H1 (cell line): ENCODE measurements around the gene ASH1L. TPM values are rescaled to one million over a fixed set of nuclear protein-coding genes. Genes with fewer than 3 reads are reported as not detected.

Experiments
- CTCF ChIA-PET: fragments of 300-600 bp; sonication (Branson Sonifier 250); formaldehyde crosslinking; loops from one replicate; lab custom pipeline; 2021; ENCODE audit not compliant: partially characterized antibody; lab: Charles Lee
- POLR2A ChIA-PET: fragments of 300-600 bp; sonication (Branson Sonifier 250); formaldehyde crosslinking; loops from one replicate; lab custom pipeline; 2021; ENCODE audit warnings: inconsistent platforms; ENCODE audit not compliant: partially characterized antibody; lab: Charles Lee
- DNase-seq, 2 experiments: peaks; one replicate each; pipeline versions ENCODE4 v3.0.0 to v3.0.0-alpha.2; 2010 to 2022; ENCODE audit warnings: low spot score in 2 of 2, low read depth in 1 of 2, mixed read lengths in 1 of 2
- FAIRE-seq: peaks from 2 replicates; lab custom pipeline; 2011; peaks lifted over from hg19 to GRCh38; lab: Jason Lieb, UNC
- H2AFZ ChIP-seq: 2 replicates; pipeline ENCODE4 v1.8.1; 2012; ENCODE audit warnings: low read length, inconsistent platforms
- H2AK5ac ChIP-seq: 2 replicates; pipeline ENCODE4 v1.6.1; 2013; ENCODE audit warnings: low read depth, low read length
- H2BK120ac ChIP-seq: replicated peaks from 2 replicates; pipeline ENCODE3; 2013; ENCODE audit warnings: low read depth, low read length, inconsistent platforms
- H2BK12ac ChIP-seq: 2 replicates; pipeline ENCODE4 v1.6.1; 2013; ENCODE audit warnings: low read depth, low read length
- H2BK15ac ChIP-seq: 2 replicates; pipeline ENCODE4 v1.6.1; 2013; ENCODE audit warnings: low read length
- H2BK20ac ChIP-seq: 2 replicates; pipeline ENCODE4 v1.6.1; 2013; ENCODE audit warnings: low read length
- H2BK5ac ChIP-seq: 2 replicates; pipeline ENCODE4 v1.6.1; 2013; ENCODE audit warnings: low read depth, low read length
- H3K14ac ChIP-seq: 2 replicates; pipeline ENCODE4 v1.6.1; 2013; ENCODE audit warnings: inconsistent platforms; ENCODE audit not compliant: insufficient read length
- H3K18ac ChIP-seq: 2 replicates; pipeline ENCODE4 v1.6.1; 2013; ENCODE audit warnings: low read length; ENCODE audit errors: extremely low read depth
- H3K23ac ChIP-seq: 2 replicates; pipeline ENCODE4 v1.6.1; 2013; ENCODE audit warnings: inconsistent platforms; ENCODE audit not compliant: insufficient read length
- H3K23me2 ChIP-seq: 2 replicates; pipeline ENCODE4 v1.6.1; 2013; ENCODE audit warnings: low read depth, low read length
- H3K27ac ChIP-seq: 2 replicates; pipeline ENCODE4 v1.6.1; 2011; ENCODE audit warnings: low read depth, low read length, inconsistent platforms
- H3K27me3 ChIP-seq, 4 experiments: replicated peaks in 1 of 4; 1 replicate in 1 of 4; 2 replicates in 3 of 4; pipeline versions ENCODE4 v1.6.1 to v1.8.1; 2011 to 2013; ENCODE audit warnings: low read length in 3 of 4, mild to moderate bottlenecking in 3 of 4, inconsistent platforms in 2 of 4, mixed read lengths in 2 of 4, moderate library complexity in 1 of 4; ENCODE audit not compliant: control insufficient read depth in 3 of 4, insufficient read depth in 3 of 4; ENCODE audit errors: extremely low read depth in 1 of 4
- H3K36me3 ChIP-seq, 4 experiments: 2 replicates each; pipeline versions ENCODE4 v1.6.1 to v1.8.1; 2011 to 2013; ENCODE audit warnings: mild to moderate bottlenecking in 4 of 4, low read length in 3 of 4, moderate library complexity in 2 of 4, control low read depth in 1 of 4, inconsistent platforms in 1 of 4; ENCODE audit not compliant: insufficient read depth in 4 of 4, control insufficient read depth in 2 of 4
- H3K4ac ChIP-seq: replicated peaks from 2 replicates; pipeline ENCODE3; 2013; ENCODE audit warnings: low read length, low read depth, mixed read lengths, inconsistent platforms; ENCODE audit not compliant: insufficient read length
- H3K4me1 ChIP-seq, 4 experiments: replicated peaks in 1 of 4; 1 replicate in 1 of 4; 2 replicates in 3 of 4; pipeline versions ENCODE4 v1.6.1 to v1.8.1; 2011 to 2013; ENCODE audit warnings: low read length in 3 of 4, inconsistent platforms in 2 of 4, mixed read lengths in 1 of 4; ENCODE audit not compliant: insufficient read depth in 4 of 4, control insufficient read depth in 3 of 4
- H3K4me2 ChIP-seq, 2 experiments: 2 replicates each; pipeline versions ENCODE4 v1.6.1 to v1.8.1; 2011 to 2013; ENCODE audit warnings: low read depth in 2 of 2, low read length in 2 of 2, control low read depth in 1 of 2, inconsistent platforms in 1 of 2, mild to moderate bottlenecking in 1 of 2; ENCODE audit not compliant: insufficient read depth in 1 of 2
- H3K4me3 ChIP-seq, 4 experiments: fragments of 200-600, 300-600 bp in 1 of 4; sonication (generic), shearing (Covaris generic), sonication (Bioruptor Twin) in 1 of 4; 2 replicates each; pipeline versions ENCODE4 v1.5.1 to v1.8.1; 2011 to 2016; ENCODE audit warnings: low read length in 4 of 4, low read depth in 3 of 4, control low read depth in 2 of 4, inconsistent platforms in 2 of 4, mild to moderate bottlenecking in 2 of 4, mixed read lengths in 1 of 4, moderate library complexity in 1 of 4; ENCODE audit not compliant: insufficient read depth in 2 of 4; ENCODE audit errors: extremely low read depth in 1 of 4
- H3K56ac ChIP-seq: replicated peaks from 2 replicates; pipeline ENCODE3; 2013; ENCODE audit warnings: low read depth, mild to moderate bottlenecking, mixed read lengths, low read length, inconsistent platforms; ENCODE audit not compliant: insufficient read length
- H3K79me1 ChIP-seq: 2 replicates; pipeline ENCODE4 v1.6.1; 2013; ENCODE audit warnings: low read depth, low read length, control low read depth
- H3K79me2 ChIP-seq, 2 experiments: 2 replicates each; pipeline versions ENCODE4 v1.6.1 to v1.8.1; 2012 to 2013; ENCODE audit warnings: low read length in 2 of 2, mild to moderate bottlenecking in 2 of 2, inconsistent platforms in 1 of 2; ENCODE audit not compliant: insufficient read depth in 2 of 2, control insufficient read depth in 1 of 2
- H3K9ac ChIP-seq, 4 experiments: replicated peaks in 1 of 4; 1 replicate in 1 of 4; 2 replicates in 3 of 4; pipeline versions ENCODE4 v1.6.1 to v1.8.1; 2011 to 2013; ENCODE audit warnings: low read depth in 3 of 4, low read length in 3 of 4, control low read depth in 2 of 4, mild to moderate bottlenecking in 2 of 4, moderate library complexity in 2 of 4, inconsistent platforms in 1 of 4; ENCODE audit errors: extremely low read depth in 1 of 4
- H3K9me3 ChIP-seq, 2 experiments: 2 replicates each; pipeline versions ENCODE4 v1.6.1 to v1.8.1; 2012 to 2013; ENCODE audit warnings: mild to moderate bottlenecking in 2 of 2, moderate library complexity in 2 of 2, control low read depth in 1 of 2, inconsistent platforms in 1 of 2, low read depth in 1 of 2, low read length in 1 of 2, mixed read lengths in 1 of 2; ENCODE audit not compliant: insufficient read depth in 2 of 2
- H4K20me1 ChIP-seq, 2 experiments: replicated peaks in 1 of 2; 2 replicates each; pipeline versions ENCODE3 to v1.8.1; 2011 to 2013; ENCODE audit warnings: inconsistent platforms in 2 of 2, low read length in 2 of 2, mild to moderate bottlenecking in 1 of 2; ENCODE audit not compliant: insufficient read depth in 2 of 2, control insufficient read depth in 1 of 2
- H4K5ac ChIP-seq: 2 replicates; pipeline ENCODE4 v1.6.1; 2013; ENCODE audit warnings: low read length, low read depth, mixed read lengths, inconsistent platforms; ENCODE audit not compliant: insufficient read length
- H4K8ac ChIP-seq: 2 replicates; pipeline ENCODE4 v1.8.0; 2013; ENCODE audit warnings: mild to moderate bottlenecking, moderate library complexity, low read length, inconsistent platforms; ENCODE audit not compliant: insufficient read depth; ENCODE audit errors: extremely low read depth
- H4K91ac ChIP-seq: replicated peaks from 2 replicates; pipeline ENCODE3; 2013; ENCODE audit warnings: low read length, mixed read lengths, inconsistent platforms; ENCODE audit not compliant: insufficient read length
- GTF2F1 ChIP-seq: IDR thresholded peaks from 2 replicates; pipeline ENCODE4 v1.6.1; 2012; ENCODE audit warnings: low read depth, low read length, improper control_type of control experiment, borderline replicate concordance
- HDAC2 ChIP-seq, 2 experiments: fragments of 300-600 bp in 1 of 2; sonication (generic) in 1 of 2; IDR thresholded peaks; 2 replicates each; pipeline ENCODE4 v1.6.1; 2011 to 2012; ENCODE audit warnings: low read depth in 2 of 2, low read length in 2 of 2, mild to moderate bottlenecking in 2 of 2, moderate library complexity in 2 of 2, borderline replicate concordance in 1 of 2, inconsistent platforms in 1 of 2
- WGBS, 2 experiments: shearing (Covaris generic) in 1 of 2; methylation state at CpG; one replicate each; pipeline versions ENCODE4 v1.1.6 to v1.1.7; 2013 to 2015; ENCODE audit warnings: low lambda C conversion rate in 2 of 2, mixed read lengths in 2 of 2, inconsistent platforms in 1 of 2, low coverage in 1 of 2, missing lambda C conversion rate in 1 of 2; ENCODE audit not compliant: insufficient replicate concordance in 2 of 2, insufficient coverage in 1 of 2, insufficient read length in 1 of 2; ENCODE audit errors: extremely low coverage in 1 of 2, missing lambda C conversion rate in 1 of 2; 5-methylcytosine and 5-hydroxymethylcytosine counted together
- polyA plus RNA-seq, 7 experiments: library from polyadenylated mRNA; depleted of rRNA in 3 of 7; stranded (reverse) in 5 of 7; unstranded in 2 of 7; fragments of >200 nt in 5 of 7; fragments of 200-250 nt in 2 of 7; gene quantifications; 1 replicate in 5 of 7; 2 replicates in 1 of 7; 4 replicates in 1 of 7; pipeline versions ENCODE4 v1.2.1 to v1.2.3, GENCODE V29; 2011 to 2013; ENCODE audit warnings: missing spikeins in 2 of 7, mixed read lengths in 2 of 7
- total RNA-seq: library from RNA; stranded (reverse); fragmentation: NEBNext Ultra II Directional; extraction: Animal tissue kit (Norgen Biotek cat#: 25700); gene quantifications from 2 replicates; pipeline ENCODE4 v1.2.1, GENCODE V29; 2021

Gene ASH1L
- total and polyA plus RNA-seq, 2 of the 8 experiments (the other 6 are each of a cell fraction or from before 2014, with no cell fraction given) = 7.5 to 27.6 TPM

GRCh38 chr1:155513300-155513916, 49.2 kb downstream of the ASH1L start:
- no peak overlapping the region for H3K27ac ChIP-seq
- no peak overlapping the region for H2BK15ac ChIP-seq
- H3K36me3 ChIP-seq = peaks cover 0 to 2% (median 0%) of the 10 kb centered on the region in 4 experiments; a peak in 1 of 8 replicates
- TF ChIP-seq HDAC2 (IDR thresholded peaks at IDR 0.05; ENCODE audit: borderline replicate concordance in 1 of 2, low read depth in 2 of 2, low read length in 2 of 2) (no peak), GTF2F1 (no peak)
- TF ChIP-seq, all 59 proteins: peak for 0
- ChIA-PET POLR2A (no interaction called here), CTCF (interaction anchor here (0.6 to 1.7 kb wide), 3 partner anchors 9 to 84 kb away, joined by 3 to 4 read pairs (median 4); no protein-coding TSS in a partner anchor)
- Histone ChIP-seq H3K23ac (no peak overlapping the region), H3K4ac (no peak overlapping the region), H3K27me3 (no peaks in the 10 kb centered on the region), H4K20me1 (peaks cover 2 to 3% of the 10 kb centered on the region in 2 experiments), H2BK5ac (no peak overlapping the region), H2AK5ac (no peak overlapping the region), H3K18ac (no peak overlapping the region), H3K23me2 (no peaks in the 10 kb centered on the region), H3K4me1 (no peaks in the 10 kb centered on the region), H4K8ac (no peak overlapping the region), H3K56ac (no peak overlapping the region), H2AFZ (no peak overlapping the region), H3K79me2 (peaks cover 8 to 65% of the 10 kb centered on the region in 2 experiments; a peak in 3 of 4 replicates), H2BK20ac (no peak overlapping the region), H3K14ac (no peak overlapping the region), H3K9ac (no peak overlapping the region), H3K9me3 (no peaks in the 10 kb centered on the region), H2BK120ac (no peak overlapping the region), H3K4me2 (no peak overlapping the region), H3K79me1 (no peaks in the 10 kb centered on the region), H3K4me3 (no peak overlapping the region), H2BK12ac (no peak overlapping the region), H4K91ac (no peak overlapping the region), H4K5ac (no peak overlapping the region)
- FAIRE-seq = no peak
- no peak for DNase-seq
- 94% methylated on average over 3 of the region's 3 CpGs; no CpG with 5 or more reads in 1 of the 2 experiments for WGBS, 2 experiments
